GM19099 (cell line): ENCODE results near the gene KCNIP4.

Experiments
- POLR2A ChIP-seq: IDR thresholded peaks from 3 replicates; pipeline ENCODE4 v1.6.1; 2011; ENCODE audit warnings: low read depth; ENCODE audit not compliant: insufficient read length; ENCODE audit errors: extremely low read depth

KCNIP4 gene

DNA sequence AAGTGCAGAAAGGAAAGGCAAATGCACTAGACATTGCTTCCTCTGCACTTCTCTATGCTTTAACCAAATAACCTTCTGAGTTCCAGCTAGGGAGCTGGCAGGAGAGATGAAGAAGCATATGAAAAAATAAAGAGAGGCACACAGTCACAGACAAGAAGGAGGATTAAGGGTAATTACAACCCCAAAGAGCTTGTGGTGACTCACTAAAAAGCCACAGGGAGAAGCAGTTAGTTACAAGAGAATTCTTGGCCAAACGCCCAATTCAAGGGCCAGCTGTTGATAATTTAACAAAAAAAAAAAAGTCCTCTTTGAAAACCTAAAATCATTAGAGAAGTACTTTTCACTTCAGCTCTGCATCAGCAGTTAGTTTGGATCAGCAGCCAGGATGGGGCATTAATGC lies 478.0 kb downstream of the KCNIP4 start:
- no peak for TF ChIP-seq POLR2A

DNA sequence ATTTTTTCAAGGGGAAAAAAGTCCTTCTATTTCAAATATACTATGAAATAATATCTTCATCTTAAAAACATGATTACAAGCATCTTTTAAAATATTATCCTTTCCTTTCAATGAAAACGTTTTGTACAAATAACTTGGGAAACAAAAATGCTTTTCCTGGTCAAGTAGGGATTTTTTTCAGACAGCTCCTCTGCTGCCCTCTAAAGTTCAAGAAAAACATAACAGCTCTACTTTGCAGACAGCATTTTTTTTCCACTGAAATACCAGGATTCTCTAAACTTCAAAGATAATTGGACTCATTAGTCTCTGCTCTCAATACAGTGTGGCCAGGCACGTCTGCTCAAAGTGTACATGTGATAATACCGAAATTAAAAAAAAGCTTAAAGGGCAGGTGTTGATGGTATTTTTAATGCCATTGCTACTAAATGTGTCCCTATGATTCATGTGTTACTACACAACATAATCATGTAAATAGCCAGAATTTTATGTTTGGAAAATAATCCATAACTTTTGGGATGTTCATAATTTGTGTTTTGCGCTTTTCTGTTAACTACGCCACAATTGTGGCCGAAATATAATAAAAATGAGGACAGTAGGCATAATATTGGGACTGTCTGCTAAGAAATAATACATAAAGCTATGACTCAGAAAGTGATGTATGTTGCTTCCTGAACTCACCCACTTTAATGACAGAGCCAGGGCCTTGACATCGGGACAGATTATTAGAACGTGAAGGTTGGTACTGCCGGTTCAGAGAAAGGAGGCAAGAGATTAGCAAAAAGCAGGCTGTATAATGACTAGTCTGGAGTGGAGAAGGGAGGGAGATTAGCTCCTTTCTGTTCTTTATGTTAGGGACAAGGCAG lies 478.9 kb downstream of the KCNIP4 start:
- no peak for TF ChIP-seq POLR2A

DNA sequence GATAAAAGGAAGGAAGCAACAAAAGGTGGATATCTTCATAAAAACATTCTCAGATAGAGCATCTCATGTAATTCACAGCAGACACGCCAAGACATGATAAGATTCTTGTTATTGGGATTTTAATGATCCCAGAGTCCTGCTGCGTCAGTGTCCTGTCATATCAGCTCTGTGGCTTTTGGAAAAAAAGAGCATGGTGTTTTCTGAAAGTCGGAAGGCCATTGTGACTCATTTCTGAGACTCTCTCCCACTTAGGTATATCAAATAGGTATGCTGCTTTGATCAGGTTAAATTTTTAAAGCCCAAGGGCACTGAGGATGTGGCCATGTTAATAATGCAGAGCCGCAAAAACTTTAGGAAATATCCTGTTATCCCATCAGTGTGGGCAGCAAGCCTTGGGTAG lies 481.0 kb downstream of the KCNIP4 start:
- no peak for TF ChIP-seq POLR2A

DNA sequence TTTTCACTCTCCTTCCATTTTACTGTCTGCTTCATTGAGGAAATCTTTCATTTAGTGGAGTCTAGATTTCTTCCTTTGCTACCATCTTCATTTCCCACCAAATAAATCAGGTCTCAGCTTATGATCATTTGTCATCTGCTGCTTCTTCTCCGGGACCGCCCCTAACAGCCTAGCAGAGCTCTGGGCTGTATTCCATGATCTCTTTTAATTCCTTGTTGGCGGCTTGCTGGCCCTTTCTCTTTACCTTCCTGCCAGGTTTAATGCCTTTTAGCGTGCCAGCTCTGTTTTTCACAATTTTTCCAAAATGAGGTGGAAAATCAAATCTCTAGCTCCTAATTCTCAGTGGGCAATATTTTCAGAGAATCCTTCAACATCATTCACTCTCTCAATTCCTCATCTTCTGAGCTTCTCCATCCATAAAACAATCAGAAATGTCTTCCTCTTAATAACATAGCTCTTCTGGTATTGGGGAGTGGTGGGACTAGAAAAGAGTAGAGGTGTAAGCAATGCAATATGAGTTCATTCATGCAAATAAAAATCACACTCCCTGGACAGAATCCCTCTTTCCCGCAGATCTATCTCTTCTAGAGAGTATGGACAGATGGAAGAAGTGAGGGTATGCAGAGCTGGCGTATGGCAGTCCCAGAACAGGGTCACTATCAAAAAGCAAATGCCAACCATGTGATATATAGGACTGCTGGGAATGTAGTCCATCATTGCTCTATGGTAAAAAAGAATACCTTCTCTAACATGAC lies 491.3 kb downstream of the KCNIP4 start:
- TF ChIP-seq POLR2A: no peak

DNA sequence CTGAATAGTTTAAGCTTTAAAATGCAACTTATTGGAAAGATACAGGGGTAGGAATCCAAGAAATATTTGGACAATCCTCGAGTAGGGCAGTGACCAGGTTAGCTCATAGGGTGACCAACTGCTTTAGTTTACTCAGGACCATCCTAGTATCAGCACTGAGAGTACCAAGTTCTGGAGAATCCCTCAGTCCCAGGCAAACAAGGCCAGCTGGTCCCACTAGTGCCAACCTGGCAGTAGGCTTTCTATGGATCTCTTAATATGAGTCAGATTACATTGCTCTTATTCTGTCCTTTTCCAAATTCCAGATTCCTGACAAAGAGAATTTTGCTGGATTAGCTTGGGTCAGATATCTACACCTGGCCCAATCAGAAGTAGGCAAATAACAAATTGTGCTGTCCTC lies 493.7 kb downstream of the KCNIP4 start:
- no peak for TF ChIP-seq POLR2A

DNA sequence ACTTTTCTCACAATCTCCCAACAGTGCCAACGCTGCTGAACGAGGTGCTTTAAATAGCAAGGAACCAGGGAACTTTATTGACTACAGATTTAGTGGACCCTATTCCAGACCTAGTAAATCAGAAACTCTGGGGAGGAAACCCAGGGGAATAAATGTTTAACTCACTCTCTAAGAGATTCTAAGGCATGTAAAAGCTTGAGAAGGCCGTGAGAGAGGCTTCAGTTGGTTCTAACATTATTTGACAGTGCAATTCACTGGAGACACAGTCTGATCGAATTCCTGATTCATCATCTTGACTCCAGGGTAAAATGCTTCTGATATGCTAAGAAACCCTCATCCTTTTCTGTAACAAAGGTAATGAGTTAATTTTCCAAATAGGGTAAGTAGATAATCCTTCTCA lies 494.4 kb downstream of the KCNIP4 start:
- TF ChIP-seq POLR2A: no peak

DNA sequence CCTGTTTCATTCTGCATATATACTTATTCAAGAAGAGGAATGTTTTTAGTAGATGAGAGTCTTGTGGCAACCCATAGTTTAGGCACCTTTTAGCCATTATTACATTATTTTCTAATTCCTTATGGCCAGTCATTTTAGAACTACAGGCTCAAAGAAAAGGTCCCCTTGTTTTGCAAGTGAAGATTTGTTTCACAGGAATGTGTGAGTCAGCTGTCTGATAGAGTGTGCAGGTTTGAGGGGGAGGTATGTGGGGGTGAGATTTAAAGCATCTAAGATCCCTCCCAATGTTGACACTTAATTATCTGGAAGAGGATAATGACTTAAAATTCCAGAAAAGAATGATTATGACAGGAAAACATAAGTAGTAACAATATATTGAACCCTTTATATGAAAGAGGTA lies 495.6 kb downstream of the KCNIP4 start:
- no peak for TF ChIP-seq POLR2A

DNA sequence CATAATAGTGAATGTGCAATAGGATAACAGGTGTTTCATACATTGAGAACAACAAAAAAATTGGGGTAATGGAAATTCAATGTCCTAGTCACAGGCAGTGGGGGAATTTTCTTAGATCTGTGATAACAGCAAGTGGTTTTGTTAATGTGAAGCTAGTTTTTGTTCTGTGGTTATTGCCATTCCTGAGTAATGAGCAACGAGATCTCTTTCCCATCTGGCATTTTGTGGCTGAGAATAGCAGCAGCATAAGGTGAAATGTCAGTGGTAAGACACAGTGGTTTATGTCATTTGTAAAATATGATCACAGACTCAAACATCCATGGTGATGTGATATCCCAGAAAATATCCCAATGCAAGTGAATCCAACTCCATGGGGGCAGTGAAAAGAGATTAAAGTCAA lies 497.5 kb downstream of the KCNIP4 start:
- TF ChIP-seq POLR2A: no peak

DNA sequence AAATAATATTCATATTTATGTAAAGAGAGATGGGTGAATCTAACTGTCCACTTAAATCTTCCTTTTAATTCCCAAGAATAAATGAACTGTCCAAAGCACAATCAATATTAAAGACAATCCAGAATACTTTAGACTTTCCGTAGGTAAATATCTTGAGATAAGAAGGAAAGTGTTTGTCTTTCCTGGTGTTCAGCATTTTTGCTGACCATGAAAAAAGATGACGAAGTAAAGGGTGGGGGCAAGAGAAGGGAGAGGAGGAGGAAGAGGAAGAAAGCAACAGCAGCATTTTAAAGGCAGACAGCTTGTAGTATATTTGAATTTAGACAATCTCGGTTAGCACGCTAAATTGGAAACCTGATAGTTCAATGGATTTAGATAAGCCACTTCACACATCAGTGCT lies 498.2 kb downstream of the KCNIP4 start:
- no peak for TF ChIP-seq POLR2A

DNA sequence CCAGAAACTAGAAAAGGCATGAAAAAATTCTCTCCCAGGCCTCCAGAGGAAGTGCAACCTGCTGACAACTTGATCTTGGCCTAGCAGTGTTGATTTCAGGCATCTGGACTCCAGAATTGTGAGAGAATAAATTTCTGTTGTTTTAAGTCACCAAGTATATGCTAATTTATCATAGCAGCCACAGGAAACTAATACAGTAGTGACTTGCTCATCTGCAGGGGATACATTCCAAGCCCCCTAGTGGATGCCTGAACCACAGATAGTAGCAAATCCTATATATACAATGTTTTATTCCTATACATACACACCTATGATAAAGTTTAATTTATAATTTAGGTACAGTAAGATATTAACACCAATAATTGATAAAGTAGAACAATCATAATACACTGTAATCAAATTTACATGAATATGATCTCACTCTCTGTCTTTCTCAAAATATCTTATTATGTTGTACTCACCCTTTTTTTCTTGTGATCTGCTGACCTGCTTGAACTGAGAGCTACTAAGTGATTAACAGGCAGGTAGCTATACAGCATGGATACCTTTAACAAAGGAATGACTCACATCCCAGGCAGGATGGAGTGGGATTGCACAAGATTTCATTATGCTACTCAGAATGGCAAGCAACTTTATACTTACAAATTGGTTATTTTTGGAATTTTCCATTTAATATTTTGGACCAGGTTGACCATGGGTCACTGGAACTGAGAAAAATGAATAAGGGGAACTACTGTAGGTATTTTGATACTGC lies 501.1 kb downstream of the KCNIP4 start:
- TF ChIP-seq POLR2A: no peak

DNA sequence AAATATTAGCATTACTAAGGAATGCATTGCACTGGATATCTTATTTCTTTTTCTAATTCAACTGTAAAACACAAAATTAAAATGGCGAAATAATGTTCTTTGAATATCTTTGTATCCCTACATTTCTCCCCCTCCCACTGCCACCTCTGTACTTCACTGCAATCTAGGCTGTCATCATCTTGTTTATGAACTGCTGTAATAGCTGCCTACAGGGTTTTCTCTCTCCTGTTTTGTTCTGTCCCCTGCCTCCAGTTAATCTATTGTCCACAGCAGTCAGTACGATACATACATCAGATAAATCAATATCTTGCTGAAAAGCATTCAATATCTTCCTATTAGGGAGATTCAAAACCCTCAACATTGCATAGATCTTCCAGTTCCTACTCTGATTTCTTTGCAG lies 528.4 kb downstream of the KCNIP4 start:
- no peak for TF ChIP-seq POLR2A

DNA sequence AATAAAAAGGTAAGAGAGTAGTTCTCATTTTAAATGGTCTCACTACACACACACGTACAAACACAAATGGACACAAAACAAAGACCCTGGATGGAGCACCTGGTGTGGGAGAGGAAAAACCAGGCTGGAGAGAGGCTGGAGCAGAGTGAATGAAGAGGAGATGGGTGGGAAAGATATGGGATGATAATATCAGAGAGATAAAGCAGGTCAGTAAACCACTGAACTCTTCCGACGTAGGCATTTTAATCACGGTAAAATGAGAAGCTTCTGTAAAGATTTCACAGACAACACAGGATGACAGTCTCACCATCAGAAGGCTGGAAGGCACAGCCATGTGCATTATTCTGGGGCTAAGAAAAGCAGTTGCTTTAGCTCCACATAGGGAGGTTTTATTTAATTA lies 532.8 kb downstream of the KCNIP4 start:
- TF ChIP-seq POLR2A: no peak

DNA sequence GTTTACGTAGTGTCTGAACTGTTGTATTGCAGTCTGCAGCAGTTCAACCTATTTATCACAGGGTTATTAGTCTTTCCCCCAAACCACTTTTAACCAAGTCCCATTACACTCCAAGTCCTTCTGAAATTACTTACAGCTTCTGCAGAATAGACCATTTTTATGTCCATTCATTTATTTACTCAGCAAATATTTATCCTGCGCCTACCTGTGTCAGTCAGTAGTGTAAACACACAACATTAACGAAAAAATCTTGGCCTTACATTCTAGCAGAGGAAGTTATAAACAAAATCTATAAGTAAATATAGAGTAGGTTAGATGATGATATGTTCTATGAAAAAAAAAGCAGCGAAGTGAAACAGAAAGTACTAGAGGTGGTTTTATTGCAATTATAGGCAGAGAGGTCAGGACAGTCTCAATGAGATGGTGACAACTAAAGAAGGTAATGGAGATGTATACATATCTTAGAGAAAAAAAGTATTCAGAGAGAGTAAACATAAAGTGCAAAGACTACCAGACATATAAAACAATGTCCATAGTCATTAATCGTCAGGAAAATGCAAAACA lies 534.7 kb downstream of the KCNIP4 start:
- no peak for TF ChIP-seq POLR2A

DNA sequence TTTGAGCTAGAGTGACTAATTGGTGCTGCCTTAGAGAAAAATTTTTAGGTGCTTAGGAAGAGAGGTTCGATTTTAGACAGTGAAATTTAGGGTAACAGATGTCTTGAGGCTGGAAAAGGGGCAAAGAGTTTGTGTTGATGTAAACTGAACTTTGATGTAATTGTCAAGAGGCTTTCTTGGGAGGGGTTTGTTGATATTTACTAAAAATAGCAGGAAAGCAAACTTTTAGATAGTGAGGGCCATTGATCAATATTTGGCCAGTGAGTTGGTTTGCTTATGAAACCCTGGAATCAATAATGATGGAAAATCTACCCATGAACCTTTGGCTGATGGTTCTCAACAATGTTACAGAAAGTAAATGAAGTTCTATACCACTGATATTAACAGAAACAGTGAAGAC lies 537.5 kb downstream of the KCNIP4 start:
- TF ChIP-seq POLR2A: no peak

DNA sequence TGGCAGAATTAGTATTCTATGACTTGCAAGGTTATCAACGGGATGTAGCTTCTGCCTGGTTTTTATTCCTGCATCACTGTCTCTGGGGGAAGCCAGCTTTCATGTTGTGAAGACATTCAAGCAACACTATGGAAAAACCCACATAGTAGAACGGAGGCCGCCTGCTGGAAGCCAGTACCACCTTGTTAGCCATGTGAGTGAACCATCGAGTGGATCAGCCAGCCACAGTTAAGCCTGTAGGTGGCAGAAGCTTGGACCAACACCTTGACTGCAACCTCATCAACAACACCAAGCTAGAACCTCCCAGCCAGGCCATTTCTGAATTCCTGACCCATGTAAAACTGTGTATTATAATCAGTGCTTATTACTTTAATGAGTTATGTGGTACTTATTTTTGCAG lies 538.2 kb downstream of the KCNIP4 start:
- no peak for TF ChIP-seq POLR2A
